PC-9 (cell line): ENCODE measurements around the gene TNS4. TPM values are rescaled to one million over a fixed set of nuclear protein-coding genes. Genes with fewer than 3 reads are reported as not detected.

ENCODE experiments used
- BruUV-seq: library from RNA; stranded (reverse); fragments of 400-500 nt; replicated peaks from 2 replicates; lab custom pipeline; 2021; lab: Mats Ljungman, UMichigan
- CTCF ChIA-PET: fragments of 300-600 bp; sonication (Branson Sonifier 250); formaldehyde crosslinking; loops from one replicate; lab custom pipeline; 2022; ENCODE audit warnings: antibody characterized with exemption; lab: Charles Lee
- POLR2A ChIA-PET: fragments of 300-600 bp; sonication (Branson Sonifier 250); formaldehyde crosslinking; loops from one replicate; lab custom pipeline; 2022; ENCODE audit warnings: antibody characterized with exemption; ENCODE audit not compliant: unreplicated experiment; lab: Charles Lee
- DNase-seq, 2 experiments: peaks; one replicate each; pipeline versions ENCODE4 v3.0.0 to v3.0.0-alpha.2; 2015 to 2022; ENCODE audit warnings: mixed read lengths in 1 of 2
- H2AFZ ChIP-seq: fragments of 200-600 bp; sonication (generic); 2 replicates; pipeline ENCODE4 v1.8.1; 2017; ENCODE audit warnings: antibody characterized with exemption
- H3F3A ChIP-seq: fragments of 200-600 bp; sonication (generic); 2 replicates; pipeline ENCODE4 v1.8.1; 2017; ENCODE audit warnings: antibody characterized with exemption, mild to moderate bottlenecking, low read depth; ENCODE audit not compliant: insufficient read depth
- H3K27ac ChIP-seq: fragments of 200-600 bp; sonication (generic); 2 replicates; pipeline ENCODE4 v1.6.1; 2016; ENCODE audit warnings: mixed run types
- H3K27me3 ChIP-seq: fragments of 200-600 bp; sonication (generic); 2 replicates; pipeline ENCODE4 v1.6.1; 2016; ENCODE audit warnings: low read depth, mixed run types; ENCODE audit not compliant: insufficient read depth
- H3K36me3 ChIP-seq: fragments of 200-600 bp; sonication (generic); 2 replicates; pipeline ENCODE4 v1.6.1; 2016; ENCODE audit warnings: low read depth, mixed run types
- H3K4me1 ChIP-seq: fragments of 200-600 bp; sonication (generic); replicated peaks from 2 replicates; pipeline ENCODE4 v1.6.1; 2016; ENCODE audit warnings: mixed run types; ENCODE audit not compliant: insufficient read depth
- H3K4me2 ChIP-seq: fragments of 200-600 bp; sonication (generic); 2 replicates; pipeline ENCODE4 v1.6.1; 2017; ENCODE audit warnings: mixed run types
- H3K4me3 ChIP-seq: fragments of 200-600 bp; sonication (generic); 2 replicates; pipeline ENCODE4 v1.6.1; 2016; ENCODE audit warnings: mixed run types
- H3K79me2 ChIP-seq: fragments of 200-600 bp; sonication (generic); 2 replicates; pipeline ENCODE4 v1.6.1; 2017; ENCODE audit warnings: low read depth, mixed run types
- H3K9me2 ChIP-seq: fragments of 200-600 bp; sonication (generic); 2 replicates; pipeline ENCODE4 v1.8.1; 2017; ENCODE audit warnings: mild to moderate bottlenecking; ENCODE audit not compliant: insufficient read depth
- H3K9me3 ChIP-seq: fragments of 200-600 bp; sonication (generic); 2 replicates; pipeline ENCODE4 v1.8.1; 2016; ENCODE audit warnings: low read depth; ENCODE audit not compliant: insufficient read depth
- H4K20me1 ChIP-seq: fragments of 200-600 bp; sonication (generic); 2 replicates; pipeline ENCODE4 v1.8.1; 2017; ENCODE audit not compliant: insufficient read depth
- CTCF ChIP-seq: fragments of 200-600 bp; sonication (generic); conservative IDR thresholded peaks from 2 replicates; pipeline ENCODE4 v1.6.1; 2017; ENCODE audit warnings: mixed run types, antibody characterized with exemption, mild to moderate bottlenecking, moderate library complexity
- EZH2 ChIP-seq: fragments of 200-600 bp; sonication (generic); IDR thresholded peaks from 2 replicates; pipeline ENCODE4 v1.8.0; 2017; ENCODE audit warnings: antibody characterized with exemption, low read depth
- intact Hi-C: fragments of 100-400 bp; cut with micrococcal nuclease; formaldehyde crosslinking; loops from one replicate; pipeline ENCODE4 v1.10.0; 2022; ENCODE audit not compliant: unreplicated experiment
- total RNA-seq: library from RNA; stranded (reverse); gene quantifications from 2 replicates; pipeline ENCODE4 v1.2.3, GENCODE V29; 2021

TNS4 gene
- total RNA-seq, 1 experiment from 2014 or later = 17.4 TPM

- Histone ChIP-seq H3K4me3 (no peak overlapping the region), H3K4me2 (peak overlapping the region; percentile 76), H3K27ac (no peak overlapping the region), H3K36me3 (no peaks in the 10 kb centered on the region), H3K9me3 (no peaks in the 10 kb centered on the region), H3K27me3 (no peaks in the 10 kb centered on the region), H3K4me1 (peaks cover 70% of the 10 kb centered on the region), H4K20me1 (no peaks in the 10 kb centered on the region), H3F3A (peaks cover 34% of the 10 kb centered on the region; the same call in 1 of the 2 replicates), H2AFZ (no peak overlapping the region), H3K9me2 (no peaks in the 10 kb centered on the region), H3K79me2 (no peaks in the 10 kb centered on the region)
- CTCF ChIA-PET = interaction anchor here (0.7 kb wide), 1 partner anchor 20 kb away, joined by 3 read pairs; no protein-coding TSS in a partner anchor
- intact Hi-C loops = loop anchor here (2.0 kb wide), 1 partner anchor 23 kb away; no protein-coding TSS in a partner anchor
- POLR2A ChIA-PET = interaction anchor here (0.6 to 1.0 kb wide), 4 partner anchors 8 to 60 kb away, joined by 4 to 10 read pairs (median 6); partner anchors contain the start of gene TNS4
- TSS peak; percentile 76 for BruUV-seq
- TF ChIP-seq EZH2 = no peak
- no peak for TF ChIP-seq CTCF
- no peak for DNase-seq
These were observed 8.4 kb upstream of the TNS4 start for GRCh38 chr17:40509626-40510327.

GRCh38 chr17:40506786-40507185 is 5.4 kb upstream of the TNS4 start:
- Histone ChIP-seq H3F3A (peaks cover 16% of the 10 kb centered on the region; the same call in 1 of the 2 replicates), H3K36me3 (no peaks in the 10 kb centered on the region), H3K27me3 (no peaks in the 10 kb centered on the region), H3K79me2 (no peaks in the 10 kb centered on the region), H4K20me1 (no peaks in the 10 kb centered on the region), H3K9me3 (no peaks in the 10 kb centered on the region), H2AFZ (no peak overlapping the region), H3K4me2 (no peak overlapping the region), H3K4me3 (no peak overlapping the region), H3K4me1 (peaks cover 44% of the 10 kb centered on the region), H3K27ac (no peak overlapping the region), H3K9me2 (no peaks in the 10 kb centered on the region)
- intact Hi-C loops = no loop called here
- ChIA-PET POLR2A (no interaction called here), CTCF (no interaction called here)
- BruUV-seq = no TSS peak
- DNase-seq = peak in 1 of 2 experiments; percentile 17
- no peak for TF ChIP-seq EZH2
- no peak for TF ChIP-seq CTCF

DNA sequence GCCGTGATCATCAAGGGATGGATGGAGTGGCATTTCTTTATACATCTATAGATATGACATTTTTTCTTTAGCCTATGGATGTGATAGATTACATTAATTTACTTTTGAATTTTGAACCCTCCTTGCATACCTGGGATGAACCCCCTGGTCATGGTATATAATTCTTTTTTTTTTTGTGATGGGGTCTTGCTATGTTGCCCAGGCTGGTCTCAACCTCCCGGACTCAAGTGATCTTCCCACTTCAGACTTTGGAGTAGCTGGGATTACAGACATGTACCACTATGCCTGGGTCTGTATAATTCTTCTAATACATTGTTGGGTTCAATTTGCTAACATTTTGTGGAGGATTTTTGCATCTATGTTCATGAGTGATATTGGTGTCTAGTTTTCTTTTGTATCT is 1.7 kb upstream of the TNS4 start:
- no peak overlapping the region for H3K27ac ChIP-seq
- POLR2A ChIA-PET = no interaction called here
- BruUV-seq = no TSS peak

More for the DNA sequence above, 1.7 kb upstream of the TNS4 start:
- Histone ChIP-seq H3K9me2 (no peaks in the 10 kb centered on the region), H3K9me3 (no peaks in the 10 kb centered on the region), H3K4me3 (no peak overlapping the region), H3K4me1 (peaks cover 33% of the 10 kb centered on the region), H3K79me2 (peaks cover 31% of the 10 kb centered on the region), H2AFZ (no peak overlapping the region), H4K20me1 (no peaks in the 10 kb centered on the region), H3K4me2 (no peak overlapping the region), H3K27me3 (no peaks in the 10 kb centered on the region), H3K36me3 (no peaks in the 10 kb centered on the region), H3F3A (peaks cover 6% of the 10 kb centered on the region; the same call in 1 of the 2 replicates)
- DNase-seq = no peak
- TF ChIP-seq EZH2 (no peak), CTCF (no peak)
- CTCF ChIA-PET = interaction anchor here (0.6 kb wide), 1 partner anchor 31 kb away, joined by 17 read pairs; no protein-coding TSS in a partner anchor
- intact Hi-C loops = no loop called here
